ENCODE measurements around the gene EEA1. TPM values are rescaled to one million over a fixed set of nuclear protein-coding genes. Genes with fewer than 3 reads are reported as not detected.

Gene EEA1
- total and polyA plus RNA-seq, 2 experiments from 2014 or later, result 19.1 to 20.7 TPM

- no peaks in the 10 kb centered on the region for H3K79me2 ChIP-seq
- no peaks in the 10 kb centered on the region for H3K9me3 ChIP-seq (ENCODE audit: low read depth)
- TF ChIP-seq EZH2 (IDR thresholded peaks at IDR 0.05; ENCODE audit: borderline replicate concordance), result no peak
- TF ChIP-seq CTCF (IDR thresholded peaks at IDR 0.05; ENCODE audit: poor library complexity), result peak; percentile 12
- H3K27ac ChIP-seq, result peak overlapping the region; percentile 65
- DNase-seq (ENCODE audit: low spot score), result peak; percentile 38
- H2AFZ ChIP-seq, result no peak overlapping the region
- no peaks in the 10 kb centered on the region for H3K36me3 ChIP-seq (replicated peaks; ENCODE audit: insufficient read depth, low read depth)
- no peak overlapping the region for H3K4me3 ChIP-seq
- H3K4me2 ChIP-seq, result no peak overlapping the region
- H3K9me2 ChIP-seq (replicated peaks; ENCODE audit: insufficient read depth), result no peaks in the 10 kb centered on the region
- no peaks in the 10 kb centered on the region for H4K20me1 ChIP-seq (ENCODE audit: insufficient read depth, poor library complexity, severe bottlenecking)
- H3K27me3 ChIP-seq, result no peaks in the 10 kb centered on the region
- WGBS (ENCODE audit: low lambda C conversion rate, missing lambda C conversion rate), result 53% methylated on average over 3 of the region's 3 CpGs
- H3K4me1 ChIP-seq (ENCODE audit: insufficient read depth), result no peaks in the 10 kb centered on the region
These were observed 193.9 kb downstream of the EEA1 start for GRCh38 chr12:92735131-92735721.

DNA sequence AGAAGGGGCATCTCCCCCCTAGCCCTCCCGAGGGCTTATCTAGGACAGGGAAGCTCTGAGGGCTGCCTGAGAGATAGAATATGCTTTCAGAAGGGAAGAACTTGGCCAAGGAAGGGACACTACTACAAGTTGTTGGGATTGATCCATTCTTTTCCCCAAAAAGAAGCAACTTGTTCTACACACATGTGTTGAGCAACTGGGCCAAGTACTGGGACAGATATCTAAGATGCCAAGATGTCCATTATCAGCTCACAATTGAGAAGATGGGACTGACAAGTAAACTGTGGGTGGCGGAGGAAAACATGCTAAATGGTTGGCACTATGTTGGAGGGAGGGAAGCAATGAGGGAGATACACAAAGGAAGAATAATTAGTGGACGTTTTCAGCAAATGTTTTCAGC is 195.4 kb downstream of the EEA1 start:
- H3K9me2 ChIP-seq (replicated peaks; ENCODE audit: insufficient read depth), result no peaks in the 10 kb centered on the region

GRCh38 chr12:92733181-92733580 is 195.9 kb downstream of the EEA1 start:
- no peak for DNase-seq (ENCODE audit: low spot score)
- Histone ChIP-seq H3K36me3 (replicated peaks; ENCODE audit: insufficient read depth, low read depth) (no peaks in the 10 kb centered on the region), H3K79me2 (no peaks in the 10 kb centered on the region), H3K4me3 (no peak overlapping the region), H3K4me2 (no peak overlapping the region), H3K27me3 (no peaks in the 10 kb centered on the region), H3K9me3 (ENCODE audit: low read depth) (no peaks in the 10 kb centered on the region), H2AFZ (no peak overlapping the region), H4K20me1 (ENCODE audit: insufficient read depth, poor library complexity, severe bottlenecking) (no peaks in the 10 kb centered on the region), H3K9me2 (replicated peaks; ENCODE audit: insufficient read depth) (no peaks in the 10 kb centered on the region), H3K27ac (no peak overlapping the region), H3K4me1 (ENCODE audit: insufficient read depth) (no peaks in the 10 kb centered on the region)
- no peak for TF ChIP-seq CTCF (IDR thresholded peaks at IDR 0.05; ENCODE audit: poor library complexity)
- no peak for TF ChIP-seq EZH2phosphoT487 (IDR thresholded peaks at IDR 0.05; ENCODE audit: low read depth, severe bottlenecking, unreplicated experiment)
- no peak for TF ChIP-seq EZH2 (IDR thresholded peaks at IDR 0.05; ENCODE audit: borderline replicate concordance)
- WGBS (ENCODE audit: low lambda C conversion rate, missing lambda C conversion rate), result 88% methylated on average over 6 of the region's 6 CpGs

More for the DNA sequence above, 195.4 kb downstream of the EEA1 start:
- Histone ChIP-seq H4K20me1 (ENCODE audit: insufficient read depth, poor library complexity, severe bottlenecking) (no peaks in the 10 kb centered on the region), H3K9me3 (ENCODE audit: low read depth) (no peaks in the 10 kb centered on the region), H3K27me3 (no peaks in the 10 kb centered on the region), H3K4me3 (no peak overlapping the region), H3K4me2 (no peak overlapping the region), H2AFZ (no peak overlapping the region), H3K79me2 (no peaks in the 10 kb centered on the region), H3K4me1 (ENCODE audit: insufficient read depth) (no peaks in the 10 kb centered on the region), H3K36me3 (replicated peaks; ENCODE audit: insufficient read depth, low read depth) (no peaks in the 10 kb centered on the region), H3K27ac (no peak overlapping the region)
- no peak for TF ChIP-seq EZH2phosphoT487 (IDR thresholded peaks at IDR 0.05; ENCODE audit: low read depth, severe bottlenecking, unreplicated experiment)
- no peak for TF ChIP-seq EZH2 (IDR thresholded peaks at IDR 0.05; ENCODE audit: borderline replicate concordance)
- TF ChIP-seq CTCF (IDR thresholded peaks at IDR 0.05; ENCODE audit: poor library complexity), result no peak
- no peak for DNase-seq (ENCODE audit: low spot score)
- WGBS (ENCODE audit: low lambda C conversion rate, missing lambda C conversion rate), result 70% methylated on average over 3 of the region's 3 CpGs

Measured in hepatocyte (in vitro differentiated cells).